ENCODE results near the gene MGLL. TPM values are rescaled to one million over a fixed set of nuclear protein-coding genes. Genes with fewer than 3 reads are reported as not detected.

The MGLL gene
- total and polyA plus RNA-seq, 4 donors: 67.0 to 182 (median 78.2) TPM

DNA sequence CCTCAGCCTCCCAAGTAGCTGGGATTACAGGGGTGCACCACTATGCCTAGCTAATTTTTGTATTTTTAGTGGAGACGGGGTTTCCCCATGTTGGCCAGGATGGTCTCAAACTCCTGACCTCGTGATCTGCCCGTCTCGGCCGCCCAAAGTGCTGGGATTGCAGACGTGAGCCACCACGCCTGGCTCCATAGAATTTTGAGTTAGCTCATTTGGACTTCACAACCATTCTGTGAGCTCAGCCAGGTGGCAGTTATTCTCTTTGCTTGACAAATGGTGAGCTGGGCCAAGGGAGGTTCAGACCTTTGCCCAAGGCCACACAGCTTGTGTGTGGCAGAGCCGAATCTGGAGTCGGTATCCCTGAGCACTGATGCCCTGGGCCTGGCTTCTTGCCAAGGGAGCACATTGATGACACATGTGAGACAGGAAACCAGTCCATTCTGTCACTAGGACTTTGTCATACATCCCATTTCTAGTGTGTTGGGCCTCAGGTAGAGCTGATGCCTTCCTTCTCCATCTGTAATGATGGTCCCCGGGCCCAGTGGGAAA lies 175.7 kb downstream of the MGLL start:
- Histone ChIP-seq H3K36me3 (ENCODE audit: control insufficient read depth in 4 of 4, insufficient read depth in 4 of 4, low read length in 4 of 4) (no peaks in the 10 kb centered on the region), H3K4me1 (ENCODE audit: control insufficient read depth in 5 of 5, insufficient read depth in 5 of 5, low read length in 5 of 5) (no peaks in the 10 kb centered on the region), H3K4me3 (no peak overlapping the region), H3K27me3 (ENCODE audit: control insufficient read depth in 3 of 3, insufficient read depth in 3 of 3, low read length in 2 of 3) (no peaks in the 10 kb centered on the region), H3K27ac (ENCODE audit: low read depth in 1 of 2, low read length in 1 of 2) (no peak overlapping the region), H3K9ac (ENCODE audit: insufficient read depth in 1 of 2, low read length in 2 of 2) (no peak overlapping the region), H3K9me3 (ENCODE audit: control insufficient read depth in 4 of 4, insufficient read depth in 3 of 4, low read length in 3 of 4) (no peaks in the 10 kb centered on the region)
- TF ChIP-seq CTCF (IDR thresholded peaks at IDR 0.05; ENCODE audit: control extremely low read depth, extremely low read depth): no peak
- no peak for ATAC-seq (ENCODE audit: insufficient read depth, low FRiP score)
- WGBS, 2 donors: 94 to 96% methylated on average over 10 of the region's 10 CpGs
- DNase-seq: no peak

GRCh38 chr3:127645371-127646015 lies 176.8 kb downstream of the MGLL start:
- Histone ChIP-seq H3K27me3 (ENCODE audit: control insufficient read depth in 3 of 3, insufficient read depth in 3 of 3, low read length in 2 of 3) (no peaks in the 10 kb centered on the region), H3K9ac (ENCODE audit: insufficient read depth in 1 of 2, low read length in 2 of 2) (no peak overlapping the region), H3K27ac (ENCODE audit: low read depth in 1 of 2, low read length in 1 of 2) (no peak overlapping the region), H3K9me3 (ENCODE audit: control insufficient read depth in 4 of 4, insufficient read depth in 3 of 4, low read length in 3 of 4) (no peaks in the 10 kb centered on the region), H3K4me1 (ENCODE audit: control insufficient read depth in 5 of 5, insufficient read depth in 5 of 5, low read length in 5 of 5) (no peaks in the 10 kb centered on the region), H3K4me3 (no peak overlapping the region), H3K36me3 (ENCODE audit: control insufficient read depth in 4 of 4, insufficient read depth in 4 of 4, low read length in 4 of 4) (no peaks in the 10 kb centered on the region)
- no peak for TF ChIP-seq CTCF (IDR thresholded peaks at IDR 0.05; ENCODE audit: control extremely low read depth, extremely low read depth)
- no peak for ATAC-seq (ENCODE audit: insufficient read depth, low FRiP score)
- no peak for DNase-seq
- WGBS, 2 donors: 94 to 96% methylated on average over 8 of the region's 8 CpGs

GRCh38 chr3:127644641-127645370 lies 177.5 kb downstream of the MGLL start:
- WGBS, 2 donors: 72 to 74% methylated on average over 5 of the region's 5 CpGs
- Histone ChIP-seq H3K36me3 (ENCODE audit: control insufficient read depth in 4 of 4, insufficient read depth in 4 of 4, low read length in 4 of 4) (no peaks in the 10 kb centered on the region), H3K9me3 (ENCODE audit: control insufficient read depth in 4 of 4, insufficient read depth in 3 of 4, low read length in 3 of 4) (no peaks in the 10 kb centered on the region), H3K4me1 (ENCODE audit: control insufficient read depth in 5 of 5, insufficient read depth in 5 of 5, low read length in 5 of 5) (no peaks in the 10 kb centered on the region), H3K27ac (ENCODE audit: low read depth in 1 of 2, low read length in 1 of 2) (no peak overlapping the region), H3K9ac (ENCODE audit: insufficient read depth in 1 of 2, low read length in 2 of 2) (no peak overlapping the region), H3K4me3 (no peak overlapping the region), H3K27me3 (ENCODE audit: control insufficient read depth in 3 of 3, insufficient read depth in 3 of 3, low read length in 2 of 3) (no peaks in the 10 kb centered on the region)
- TF ChIP-seq CTCF (IDR thresholded peaks at IDR 0.05; ENCODE audit: control extremely low read depth, extremely low read depth): no peak
- ATAC-seq (ENCODE audit: insufficient read depth, low FRiP score) (no peak), DNase-seq (no peak)

Measured in lung (tissue), 12 donors.